LNCaP clone FGC (cell line): ENCODE measurements around the gene THBS3.
"Not testable (repeated sequence)": the region's sequence is repeated elsewhere in the genome, so short reads cannot be mapped to it uniquely, and the experiment has no call there.

Experiments used
- DNase-seq: peaks from one replicate; pipeline ENCODE4 v3.0.0-alpha.2; 2011; ENCODE audit warnings: low read depth
- H3K4me3 ChIP-seq: 2 replicates; pipeline ENCODE4 v1.5.1; 2011; ENCODE audit warnings: mild to moderate bottlenecking, low read depth, low read length, control low read depth
- TF ChIP-seq, protein P1 (sequence below): IDR thresholded peaks from 2 replicates; pipeline ENCODE4 v1.5.1; 2012; ENCODE audit warnings: mild to moderate bottlenecking; ENCODE audit not compliant: control insufficient read depth, insufficient read depth; ENCODE audit errors: extremely low read depth

Gene THBS3

DNA sequence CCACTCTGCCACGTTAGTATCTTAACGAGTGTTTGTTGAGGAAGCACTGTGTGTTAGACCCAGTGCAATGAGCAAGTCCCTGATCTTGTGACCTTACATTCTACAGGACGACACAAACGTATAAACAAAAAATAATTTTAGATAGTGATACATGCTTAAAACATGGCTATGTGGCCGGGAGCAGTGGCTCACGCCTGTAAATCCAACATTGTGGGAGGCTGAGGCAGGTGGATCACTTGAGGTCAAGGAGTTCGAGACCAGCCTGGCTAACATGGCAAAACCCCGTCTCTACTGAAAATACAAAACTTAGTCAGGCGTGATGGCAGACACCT lies 20.4 kb upstream of the THBS3 start:
- no peak for DNase-seq
- peak overlapping the region; percentile 89 for H3K4me3 ChIP-seq
- TF ChIP-seq, protein P1, sequence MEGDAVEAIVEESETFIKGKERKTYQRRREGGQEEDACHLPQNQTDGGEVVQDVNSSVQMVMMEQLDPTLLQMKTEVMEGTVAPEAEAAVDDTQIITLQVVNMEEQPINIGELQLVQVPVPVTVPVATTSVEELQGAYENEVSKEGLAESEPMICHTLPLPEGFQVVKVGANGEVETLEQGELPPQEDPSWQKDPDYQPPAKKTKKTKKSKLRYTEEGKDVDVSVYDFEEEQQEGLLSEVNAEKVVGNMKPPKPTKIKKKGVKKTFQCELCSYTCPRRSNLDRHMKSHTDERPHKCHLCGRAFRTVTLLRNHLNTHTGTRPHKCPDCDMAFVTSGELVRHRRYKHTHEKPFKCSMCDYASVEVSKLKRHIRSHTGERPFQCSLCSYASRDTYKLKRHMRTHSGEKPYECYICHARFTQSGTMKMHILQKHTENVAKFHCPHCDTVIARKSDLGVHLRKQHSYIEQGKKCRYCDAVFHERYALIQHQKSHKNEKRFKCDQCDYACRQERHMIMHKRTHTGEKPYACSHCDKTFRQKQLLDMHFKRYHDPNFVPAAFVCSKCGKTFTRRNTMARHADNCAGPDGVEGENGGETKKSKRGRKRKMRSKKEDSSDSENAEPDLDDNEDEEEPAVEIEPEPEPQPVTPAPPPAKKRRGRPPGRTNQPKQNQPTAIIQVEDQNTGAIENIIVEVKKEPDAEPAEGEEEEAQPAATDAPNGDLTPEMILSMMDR = no peak

DNA sequence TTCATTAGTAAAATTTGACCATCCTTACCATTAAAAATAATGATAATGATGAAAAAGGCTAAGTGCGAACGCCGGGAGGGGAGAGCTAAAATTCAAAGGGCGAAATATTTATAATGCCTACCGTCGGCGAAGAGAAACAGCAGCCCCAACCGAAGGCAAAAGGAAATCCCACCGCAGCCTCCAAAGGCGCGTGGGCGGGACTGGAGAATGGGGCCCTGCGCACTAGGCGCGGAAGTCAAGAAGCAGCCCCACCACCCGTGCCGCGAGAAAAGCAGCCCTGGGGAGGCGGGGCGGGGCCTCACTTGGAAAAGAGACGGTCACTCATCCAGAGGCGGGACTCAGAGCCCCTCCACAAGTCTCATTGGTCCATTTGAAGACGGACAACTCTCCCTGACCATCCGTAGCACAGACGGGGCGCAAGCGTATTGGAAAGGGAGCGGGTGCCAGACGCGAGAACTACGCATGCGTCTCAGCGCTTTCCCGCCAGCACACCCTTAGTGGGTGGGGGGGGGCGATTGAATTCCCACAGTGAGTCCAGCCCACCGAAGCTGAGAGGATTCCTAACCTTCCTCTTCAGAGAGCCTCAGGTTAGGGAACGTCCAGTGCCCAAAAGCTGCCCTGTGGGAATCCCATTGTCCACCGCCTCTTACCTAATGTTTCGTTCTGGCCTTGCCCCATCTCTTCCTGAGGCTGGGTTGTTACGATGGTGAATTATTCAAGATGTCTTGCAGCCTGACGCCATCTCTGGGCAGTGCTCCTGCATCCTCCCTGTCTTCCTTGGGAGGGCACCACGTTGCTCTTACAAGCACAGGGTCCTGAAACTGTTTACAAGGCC lies 19.8 kb upstream of the THBS3 start:
- peak; percentile 96 for DNase-seq

DNA sequence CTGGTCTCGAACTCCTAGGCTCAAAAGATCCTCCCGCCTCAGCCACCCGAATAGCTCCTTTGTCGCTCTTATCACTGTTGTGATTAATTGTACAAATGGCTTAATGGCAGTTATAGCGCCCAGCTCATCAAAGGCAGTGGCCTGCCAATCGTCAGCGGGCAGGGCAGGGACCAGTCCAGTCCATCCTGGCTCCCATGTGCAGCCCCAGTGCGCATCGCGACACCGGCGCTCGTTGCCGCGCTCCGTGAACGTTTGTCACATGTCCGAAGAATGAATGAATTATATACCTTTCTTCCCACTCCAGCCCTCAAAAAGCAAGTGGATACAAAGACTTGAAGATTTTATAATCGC lies 19.2 kb upstream of the THBS3 start:
- DNase-seq = no peak
- peak overlapping the region; percentile 89 for H3K4me3 ChIP-seq
- TF ChIP-seq, protein P1 = no peak

More for the DNA sequence above, 19.8 kb upstream of the THBS3 start:
- TF ChIP-seq, protein P1 = no peak
- peak overlapping the region; percentile 89 for H3K4me3 ChIP-seq

DNA sequence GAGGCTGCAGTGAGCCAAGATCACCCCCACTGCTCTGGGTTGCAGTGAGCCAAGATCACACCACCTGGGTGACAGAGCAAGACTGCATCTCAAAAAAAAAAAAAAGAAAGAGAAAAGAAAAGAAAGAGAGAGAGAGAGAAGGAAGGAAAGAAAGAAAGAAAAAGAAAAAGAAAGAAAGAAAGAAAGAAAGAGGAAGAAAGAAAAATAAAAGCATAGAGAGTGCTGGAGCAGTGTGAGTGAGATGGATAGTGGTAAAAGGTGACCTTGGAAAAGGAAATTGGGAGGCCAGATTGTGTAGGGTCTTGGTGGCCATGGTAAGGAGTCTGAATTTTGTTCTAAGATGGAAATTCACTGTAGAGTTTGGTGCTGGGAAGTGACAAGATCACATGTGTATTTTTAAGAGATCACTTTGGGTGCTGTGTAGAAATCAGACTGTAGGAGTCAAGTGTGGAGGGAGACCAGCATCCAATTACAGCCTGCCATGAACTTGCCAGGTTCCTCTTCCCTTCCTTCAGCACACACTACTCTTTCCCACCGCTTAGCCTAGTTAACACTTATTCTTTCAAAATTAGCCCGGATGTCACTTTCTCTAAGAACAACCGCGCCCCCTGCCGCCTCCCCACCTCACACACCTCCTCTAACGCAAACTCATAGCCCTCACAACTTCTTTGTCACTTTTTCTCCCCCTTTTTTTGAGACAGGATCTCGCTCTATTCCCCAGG lies 18.7 kb upstream of the THBS3 start:
- H3K4me3 ChIP-seq = peak overlapping the region; percentile 89
- TF ChIP-seq, protein P1 = peak; percentile 56
- DNase-seq = no peak

DNA sequence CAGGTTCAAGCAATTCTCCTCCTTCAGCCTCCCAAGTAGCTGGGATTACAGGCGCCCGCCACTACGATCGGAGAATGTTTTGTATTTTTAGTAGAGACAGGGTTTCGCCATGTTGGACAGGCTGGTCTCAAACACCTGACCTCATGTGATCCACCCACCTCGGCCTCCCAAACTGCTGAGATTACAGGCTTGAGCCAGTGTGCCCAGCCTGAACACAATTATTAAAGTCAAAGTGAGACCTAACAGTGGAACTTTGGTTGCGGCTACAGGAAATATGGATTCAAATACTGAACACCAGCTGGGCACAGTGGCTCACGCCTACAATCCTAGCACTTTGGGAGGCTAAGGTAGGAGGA lies 17.7 kb upstream of the THBS3 start:
- H3K4me3 ChIP-seq, DNase-seq: not testable (repeated sequence)

DNA sequence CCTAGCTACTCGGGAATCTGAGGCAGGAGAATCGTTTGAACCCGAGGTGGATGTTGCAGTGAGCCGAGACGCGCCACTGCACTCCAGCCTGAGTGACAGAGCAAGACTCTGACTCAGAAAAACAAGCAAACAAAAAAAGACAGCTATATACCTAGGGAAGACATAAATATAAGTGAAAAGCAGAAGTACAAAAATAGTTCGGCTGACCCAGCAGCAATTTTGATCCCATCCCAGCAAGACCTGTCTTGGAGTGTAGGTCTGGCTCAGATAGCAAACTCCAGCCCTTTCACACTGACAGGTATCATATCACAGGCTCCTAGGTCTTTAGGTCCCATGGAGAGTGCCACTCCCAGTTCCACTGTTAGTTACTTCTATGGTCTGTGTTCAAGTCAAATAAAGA lies 15.3 kb upstream of the THBS3 start:
- no peak overlapping the region for H3K4me3 ChIP-seq
- DNase-seq = no peak
- TF ChIP-seq, protein P1 = no peak

DNA sequence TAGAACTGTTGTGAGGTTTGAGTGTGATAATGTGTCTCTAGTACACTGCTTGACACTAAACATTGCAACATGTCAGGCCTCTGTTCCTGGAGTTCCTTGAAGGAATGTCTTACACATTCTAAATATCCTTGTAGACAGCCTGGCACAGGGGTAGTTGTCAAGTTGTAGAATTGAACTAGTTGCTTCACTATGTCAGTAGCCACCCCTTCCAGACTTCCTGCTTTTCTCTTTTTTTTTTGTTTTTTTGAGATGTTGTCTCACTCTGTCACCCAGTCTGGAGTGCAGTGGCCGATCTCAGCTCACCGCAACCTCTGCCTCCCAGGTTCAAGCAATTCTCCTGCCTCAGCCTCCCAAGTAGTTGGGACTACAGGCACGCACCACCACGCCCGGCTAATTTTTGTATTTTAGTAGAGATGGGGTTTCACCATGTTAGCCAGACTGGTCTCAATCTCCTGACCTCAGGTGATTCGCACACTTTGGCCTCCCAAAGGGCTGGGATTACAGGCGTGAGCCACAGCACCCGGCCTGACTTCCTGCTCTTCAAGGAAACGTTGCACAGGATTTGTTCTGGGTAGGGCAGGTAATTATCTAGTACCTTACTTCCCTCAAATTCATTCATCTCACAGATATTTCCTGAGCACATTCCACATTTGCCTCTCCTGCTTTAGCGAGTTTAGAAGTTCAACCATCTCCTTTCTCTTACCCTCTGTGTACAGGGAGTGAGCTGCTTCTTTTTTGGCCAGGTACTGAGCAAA lies 12.7 kb upstream of the THBS3 start:
- H3K4me3 ChIP-seq, DNase-seq: not testable (repeated sequence)
